GM23338 (cell line): Measurements from ENCODE around the gene DNAH9. TPM values are rescaled to one million over a fixed set of nuclear protein-coding genes. Genes with fewer than 3 reads are reported as not detected.

ENCODE experiments used
- ATAC-seq: fragments of 200-7000 bp; cut with Tn5 transposase; 3 replicates; pipeline ENCODE4 v1.9.1; 2020
- DNase-seq: peaks from one replicate; pipeline ENCODE4 v3.0.0-alpha.2; 2015; ENCODE audit warnings: low spot score
- H2AFZ ChIP-seq: fragments of 200-600 bp; sonication (generic); 2 replicates; pipeline ENCODE4 v1.8.0; 2016; ENCODE audit warnings: antibody characterized with exemption, mild to moderate bottlenecking, moderate library complexity
- H3F3A ChIP-seq: fragments of 200-600 bp; sonication (generic); replicated peaks from 2 replicates; pipeline ENCODE4 v1.8.0; 2017; ENCODE audit warnings: antibody characterized with exemption, mixed run types, low read depth
- H3K27ac ChIP-seq: fragments of 200-600 bp; sonication (generic); 2 replicates; pipeline ENCODE4 v1.6.1; 2016; ENCODE audit warnings: low read depth
- H3K27me3 ChIP-seq: fragments of 200-600 bp; sonication (generic); 2 replicates; pipeline ENCODE4 v1.8.0; 2016; ENCODE audit warnings: mild to moderate bottlenecking, mixed run types, moderate library complexity; ENCODE audit not compliant: insufficient read depth
- H3K36me3 ChIP-seq: fragments of 200-600 bp; sonication (generic); 2 replicates; pipeline ENCODE4 v1.8.0; 2016; ENCODE audit warnings: mild to moderate bottlenecking; ENCODE audit not compliant: insufficient read depth
- H3K4me1 ChIP-seq: fragments of 200-600 bp; sonication (generic); 2 replicates; pipeline ENCODE4 v1.8.0; 2016; ENCODE audit warnings: mild to moderate bottlenecking, moderate library complexity; ENCODE audit not compliant: insufficient read depth
- H3K4me2 ChIP-seq: fragments of 200-600 bp; sonication (generic); 2 replicates; pipeline ENCODE4 v1.7.1; 2017; ENCODE audit warnings: mixed run types
- H3K4me3 ChIP-seq: fragments of 200-600 bp; sonication (generic); 2 replicates; pipeline ENCODE4 v1.6.1; 2016; ENCODE audit warnings: mixed run types
- H3K79me2 ChIP-seq: fragments of 200-600 bp; sonication (generic); replicated peaks from 2 replicates; pipeline ENCODE4 v1.8.0; 2017; ENCODE audit warnings: mild to moderate bottlenecking; ENCODE audit not compliant: insufficient read depth
- H3K9me2 ChIP-seq: fragments of 200-600 bp; sonication (generic); 2 replicates; pipeline ENCODE4 v1.8.0; 2017; ENCODE audit not compliant: insufficient read depth
- H4K20me1 ChIP-seq: fragments of 200-600 bp; sonication (generic); replicated peaks from 2 replicates; pipeline ENCODE4 v1.8.0; 2017; ENCODE audit warnings: mild to moderate bottlenecking; ENCODE audit not compliant: insufficient read depth
- H3K27ac Mint-ChIP-seq: 2 replicates; pipeline ENCODE4 v1.8.0; 2020; ENCODE audit warnings: inconsistent platforms, mild to moderate bottlenecking, moderate library complexity, mixed read lengths
- H3K27me3 Mint-ChIP-seq: 3 replicates; pipeline ENCODE4 v1.8.0; 2022; ENCODE audit warnings: low read depth, mild to moderate bottlenecking, moderate library complexity, mixed read lengths, inconsistent platforms; ENCODE audit not compliant: insufficient read depth, poor library complexity
- H3K36me3 Mint-ChIP-seq: 3 replicates; pipeline ENCODE4 v1.8.0; 2021; ENCODE audit warnings: low read depth, mild to moderate bottlenecking, inconsistent platforms, moderate library complexity, mixed read lengths
- H3K4me1 Mint-ChIP-seq: 3 replicates; pipeline ENCODE4 v1.8.0; 2020; ENCODE audit warnings: mild to moderate bottlenecking, inconsistent platforms, mixed read lengths
- H3K4me3 Mint-ChIP-seq: 3 replicates; pipeline ENCODE4 v1.8.0; 2021; ENCODE audit warnings: moderate library complexity, mild to moderate bottlenecking, inconsistent platforms, mixed read lengths
- H3K9me3 Mint-ChIP-seq: 3 replicates; pipeline ENCODE4 v1.8.0; 2020; ENCODE audit warnings: moderate library complexity, mild to moderate bottlenecking, inconsistent platforms, mixed read lengths
- CTCF ChIP-seq, 2 experiments: fragments of 200-600 bp in 1 of 2; sonication (generic) in 1 of 2; conservative IDR thresholded peaks; 2 replicates each; pipeline versions ENCODE4 v1.5.1 to v1.6.1; 2016 to 2017; ENCODE audit warnings: antibody characterized with exemption in 2 of 2, low read depth in 2 of 2, mild to moderate bottlenecking in 2 of 2, moderate library complexity in 1 of 2
- ETS1 ChIP-seq: IDR thresholded peaks from 2 replicates; pipeline ENCODE4 v1.6.1; 2016; ENCODE audit warnings: antibody characterized with exemption
- EZH2 ChIP-seq: fragments of 200-600 bp; sonication (generic); IDR thresholded peaks from one replicate; pipeline ENCODE4 v1.8.0; 2017; ENCODE audit warnings: antibody characterized with exemption, mild to moderate bottlenecking, low read depth; ENCODE audit not compliant: unreplicated experiment
- EZH2phosphoT487 ChIP-seq: fragments of 200-600 bp; sonication (generic); IDR thresholded peaks from one replicate; pipeline ENCODE4 v1.8.1; 2018; ENCODE audit warnings: antibody characterized with exemption; ENCODE audit not compliant: unreplicated experiment
- NANOG ChIP-seq: IDR thresholded peaks from 2 replicates; pipeline ENCODE4 v1.6.1; 2016; ENCODE audit warnings: antibody characterized with exemption, borderline replicate concordance
- POLR2AphosphoS5 ChIP-seq: IDR thresholded peaks from 2 replicates; pipeline ENCODE4 v1.6.1; 2016; ENCODE audit warnings: antibody characterized with exemption, low read depth
- REST ChIP-seq: IDR thresholded peaks from one replicate; pipeline ENCODE4 v1.6.1; 2018; ENCODE audit warnings: antibody characterized with exemption; ENCODE audit not compliant: unreplicated experiment
- STAT1 ChIP-seq: IDR thresholded peaks from one replicate; pipeline ENCODE4 v1.6.1; 2016; ENCODE audit warnings: antibody characterized with exemption; ENCODE audit not compliant: unreplicated experiment
- ZNF114 ChIP-seq: fragments of 250-450 bp; sonication (Bioruptor Pico); IDR thresholded peaks from 2 replicates; pipeline ENCODE4 v1.5.0; 2020; ENCODE audit warnings: mild to moderate bottlenecking, moderate library complexity
- ZNF331 ChIP-seq: fragments of 250-450 bp; sonication (Bioruptor Pico); IDR thresholded peaks from 2 replicates; pipeline ENCODE4 v1.5.0; 2020; ENCODE audit warnings: low read depth, mild to moderate bottlenecking, moderate library complexity
- polyA plus RNA-seq: library from polyadenylated mRNA; unstranded; fragments of >200 nt; fragmentation: Nextera tagmentation; extraction: Ambion mirVana; gene quantifications from 2 replicates; pipeline ENCODE4 v1.2.1, GENCODE V29; 2016
- total RNA-seq: library from RNA; depleted of rRNA; stranded (reverse); fragments of >200 nt; shearing (Covaris generic); gene quantifications from 2 replicates; pipeline ENCODE4 v1.2.3, GENCODE V29; 2014

DNAH9 gene
- total and polyA plus RNA-seq, 2 experiments from 2014 or later = not detected

GRCh38 chr17:11578998-11579397, 19.3 kb upstream of the DNAH9 start (continued):
- TF ChIP-seq CTCF (conservative IDR thresholded peaks at IDR 0.05; ENCODE audit: low read depth in 2 of 2) (no peak), POLR2AphosphoS5 (no peak), EZH2phosphoT487 (no peak), NANOG (no peak), REST (no peak), STAT1 (no peak)

- no peak overlapping the region for H3K4me3 Mint-ChIP-seq
- DNase-seq (no peak), ATAC-seq (no peak)
- Histone ChIP-seq H3K79me2 (no peaks in the 10 kb centered on the region), H3K4me3 (no peak overlapping the region), H3K4me2 (no peak overlapping the region), H3F3A (no peaks in the 10 kb centered on the region), H3K27me3 (no peaks in the 10 kb centered on the region), H2AFZ (no peak overlapping the region), H3K36me3 (no peaks in the 10 kb centered on the region), H4K20me1 (no peaks in the 10 kb centered on the region), H3K4me1 (no peaks in the 10 kb centered on the region), H3K27ac (no peak overlapping the region), H3K9me2 (no peaks in the 10 kb centered on the region)
- no peak overlapping the region for H3K27ac Mint-ChIP-seq
- peaks cover 31% of the 10 kb centered on the region for H3K36me3 Mint-ChIP-seq
- peaks cover 95% of the 10 kb centered on the region for H3K9me3 Mint-ChIP-seq
- H3K27me3 Mint-ChIP-seq = no peaks in the 10 kb centered on the region
- no peaks in the 10 kb centered on the region for H3K4me1 Mint-ChIP-seq
- TF ChIP-seq POLR2AphosphoS5 = no peak
- TF ChIP-seq STAT1 = no peak
- no peak for TF ChIP-seq EZH2
- no peak for TF ChIP-seq REST
- TF ChIP-seq ZNF331 = no peak
- TF ChIP-seq ZNF114 (CRISPR knock-in tag) = no peak
- TF ChIP-seq NANOG = no peak
- no peak for TF ChIP-seq ETS1
- no peak for TF ChIP-seq CTCF (conservative IDR thresholded peaks at IDR 0.05; ENCODE audit: low read depth in 2 of 2)
Observed at GRCh38 chr17:11580677-11581076, 17.6 kb upstream of the DNAH9 start.
